Calu3 (cell line): Measurements from ENCODE around the gene DHRS7. TPM values are rescaled to one million over a fixed set of nuclear protein-coding genes. Genes with fewer than 3 reads are reported as not detected.

Experiments used
- BruUV-seq: library from RNA; stranded (reverse); fragments of 400-500 nt; replicated peaks from 2 replicates; lab custom pipeline; 2021; lab: Mats Ljungman, UMichigan
- CTCF ChIA-PET: fragments of 300-600 bp; sonication (Branson Sonifier 250); formaldehyde crosslinking; loops from one replicate; lab custom pipeline; 2022; ENCODE audit warnings: antibody characterized with exemption; lab: Charles Lee
- DNase-seq: peaks from one replicate; pipeline ENCODE4 v3.0.0; 2022
- H3K27ac Mint-ChIP-seq: one replicate; pipeline ENCODE4 v1.8.0; 2022; ENCODE audit warnings: mixed read lengths; ENCODE audit not compliant: unreplicated experiment
- H3K27me3 Mint-ChIP-seq: one replicate; pipeline ENCODE4 v1.8.0; 2022; ENCODE audit warnings: mixed read lengths; ENCODE audit not compliant: unreplicated experiment
- H3K36me3 Mint-ChIP-seq: one replicate; pipeline ENCODE4 v1.8.0; 2022; ENCODE audit warnings: mild to moderate bottlenecking, moderate library complexity, mixed read lengths; ENCODE audit not compliant: insufficient read depth, unreplicated experiment
- H3K4me1 Mint-ChIP-seq: one replicate; pipeline ENCODE4 v1.8.0; 2022; ENCODE audit warnings: mild to moderate bottlenecking, low read depth, mixed read lengths; ENCODE audit not compliant: unreplicated experiment
- H3K4me3 Mint-ChIP-seq: one replicate; pipeline ENCODE4 v1.8.0; 2022; ENCODE audit warnings: mild to moderate bottlenecking, low read depth, moderate library complexity, mixed read lengths; ENCODE audit not compliant: unreplicated experiment
- H3K9me3 Mint-ChIP-seq: one replicate; pipeline ENCODE4 v1.8.0; 2022; ENCODE audit warnings: low read depth, mixed read lengths; ENCODE audit not compliant: unreplicated experiment
- CTCF ChIP-seq: fragments of 200-600 bp; IDR thresholded peaks from one replicate; pipeline ENCODE4 v1.8.0; 2022; ENCODE audit warnings: antibody characterized with exemption; ENCODE audit not compliant: unreplicated experiment
- intact Hi-C: fragments of 100-400 bp; cut with micrococcal nuclease; formaldehyde crosslinking; loops from one replicate; pipeline ENCODE4 v1.10.0; 2022; ENCODE audit not compliant: unreplicated experiment
- total RNA-seq: library from RNA; stranded (reverse); gene quantifications from 2 replicates; pipeline ENCODE4 v1.2.3, GENCODE V29; 2022

Gene DHRS7
- total RNA-seq, 1 experiment from 2014 or later: 34.9 TPM

GRCh38 chr14:60212503-60213371 lies 47.5 kb upstream of the DHRS7 start:
- no peak for DNase-seq
- CTCF ChIA-PET: no interaction called here
- Mint-ChIP-seq H3K27me3 (peaks cover 35% of the 10 kb centered on the region), H3K36me3 (no peaks in the 10 kb centered on the region), H3K9me3 (no peaks in the 10 kb centered on the region), H3K27ac (no peak overlapping the region), H3K4me1 (no peaks in the 10 kb centered on the region), H3K4me3 (no peak overlapping the region)
- TF ChIP-seq CTCF: no peak
- intact Hi-C loops: no loop called here
- no TSS peak for BruUV-seq

DNA sequence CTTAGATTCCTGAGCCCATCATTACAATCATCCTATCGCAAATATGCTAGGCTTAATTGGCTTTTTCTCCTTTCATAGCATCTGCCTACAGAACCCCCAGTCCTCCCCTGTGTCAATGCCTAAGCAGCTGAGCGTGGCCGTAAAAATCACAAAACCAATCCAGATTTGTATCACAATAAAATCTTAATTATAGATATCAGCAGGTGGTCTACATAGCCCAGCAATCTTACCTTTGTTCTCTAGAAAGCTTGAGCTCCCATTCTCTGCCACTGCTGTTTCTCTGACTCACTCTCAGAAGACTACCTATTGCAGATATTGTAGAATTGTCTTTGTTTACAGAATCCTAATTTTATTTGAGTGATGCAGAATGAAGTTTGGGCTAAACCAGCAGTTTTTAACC lies 46.0 kb upstream of the DHRS7 start:
- DNase-seq: no peak
- H3K27ac Mint-ChIP-seq: no peak overlapping the region
- TF ChIP-seq CTCF: no peak
- BruUV-seq: no TSS peak
- no peaks in the 10 kb centered on the region for H3K36me3 Mint-ChIP-seq
- intact Hi-C loops: no loop called here
- H3K4me1 Mint-ChIP-seq: no peaks in the 10 kb centered on the region
- CTCF ChIA-PET: no interaction called here
- no peaks in the 10 kb centered on the region for H3K9me3 Mint-ChIP-seq
- H3K27me3 Mint-ChIP-seq: peaks cover 49% of the 10 kb centered on the region
- no peak overlapping the region for H3K4me3 Mint-ChIP-seq

DNA sequence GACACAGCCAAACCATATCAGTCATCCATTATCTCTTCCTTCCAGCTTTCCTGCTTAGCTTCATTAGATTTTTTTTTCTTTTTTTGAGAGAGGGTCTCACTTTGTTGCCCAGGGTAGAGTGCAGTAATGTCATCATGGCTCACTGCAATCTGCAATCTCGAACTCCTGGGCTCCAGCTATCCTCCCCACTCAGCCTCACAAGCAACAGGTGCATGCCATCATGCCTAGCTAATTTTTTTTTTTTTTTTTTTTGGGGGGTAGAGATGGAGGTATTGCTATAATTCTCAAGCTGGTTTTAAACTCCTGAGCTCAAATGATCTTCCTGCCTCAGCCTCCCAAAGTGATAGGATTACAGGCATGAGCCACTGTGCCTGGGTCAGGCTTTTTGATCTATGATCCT lies 45.5 kb upstream of the DHRS7 start:
- Mint-ChIP-seq H3K36me3 (no peaks in the 10 kb centered on the region), H3K4me1 (no peaks in the 10 kb centered on the region), H3K27ac (no peak overlapping the region), H3K4me3 (no peak overlapping the region), H3K27me3 (peaks cover 53% of the 10 kb centered on the region), H3K9me3 (no peaks in the 10 kb centered on the region)
- TF ChIP-seq CTCF: no peak
- CTCF ChIA-PET: no interaction called here
- DNase-seq: no peak
- intact Hi-C loops: no loop called here
- no TSS peak for BruUV-seq

- Mint-ChIP-seq H3K9me3 (no peaks in the 10 kb centered on the region), H3K27me3 (peaks cover 40% of the 10 kb centered on the region), H3K4me1 (no peaks in the 10 kb centered on the region), H3K4me3 (no peak overlapping the region), H3K36me3 (no peaks in the 10 kb centered on the region), H3K27ac (no peak overlapping the region)
- TF ChIP-seq CTCF: no peak
- intact Hi-C loops: no loop called here
- no TSS peak for BruUV-seq
- CTCF ChIA-PET: no interaction called here
- no peak for DNase-seq
These were observed 41.8 kb upstream of the DHRS7 start for GRCh38 chr14:60206837-60207533.
